ENCODE data around the gene CBX7.

DNA sequence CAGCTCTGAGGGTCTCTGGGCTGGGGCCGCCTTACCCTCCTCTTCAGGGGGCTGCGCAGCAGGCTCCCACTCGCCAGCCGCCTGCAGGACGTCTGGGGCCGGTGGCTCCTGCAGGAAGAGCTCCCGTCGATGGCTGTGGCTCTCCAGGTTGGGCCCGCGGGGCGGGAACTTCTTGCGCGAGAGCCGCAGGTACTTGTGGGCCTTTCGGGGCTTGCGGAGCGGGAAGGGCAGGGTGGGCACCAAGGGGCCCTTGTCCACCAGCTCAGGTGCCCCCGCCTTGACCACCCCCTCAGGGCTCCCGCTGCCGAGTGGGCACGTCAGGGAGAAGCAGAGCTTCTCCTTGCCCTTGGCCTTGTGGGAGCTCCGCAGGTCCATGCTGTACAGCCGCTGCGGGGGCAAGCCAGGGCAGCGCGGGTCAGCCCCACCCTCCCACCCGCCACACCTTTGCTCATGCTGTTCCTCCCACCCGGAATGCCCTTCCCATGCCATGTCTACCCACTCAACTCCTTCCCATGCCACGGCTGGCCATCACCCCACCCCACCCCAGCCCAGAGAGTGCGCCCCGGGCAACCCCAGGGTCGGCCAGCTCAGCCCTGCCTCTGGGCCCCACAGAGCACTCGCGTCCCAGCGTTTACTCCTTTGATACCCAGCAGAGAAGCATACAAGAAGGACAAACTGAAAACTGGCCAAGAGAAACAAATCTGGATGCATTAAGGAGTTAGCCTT lies 18.0 kb downstream of the CBX7 start:
- TF ChIP-seq POLR2AphosphoS5 (IDR thresholded peaks at IDR 0.05; ENCODE audit: borderline replicate concordance, low read depth, low read length), result no peak
- no peak for TF ChIP-seq EZH2 (IDR thresholded peaks at IDR 0.05)
